GM19043 (cell line): ENCODE measurements around the gene NME9.

Experiments
- ATAC-seq: cut with Tn5 transposase; IDR thresholded peaks from one replicate; pipeline ENCODE4 v1.9.1; 2021; ENCODE audit warnings: low read depth; ENCODE audit not compliant: unreplicated experiment

The NME9 gene

DNA sequence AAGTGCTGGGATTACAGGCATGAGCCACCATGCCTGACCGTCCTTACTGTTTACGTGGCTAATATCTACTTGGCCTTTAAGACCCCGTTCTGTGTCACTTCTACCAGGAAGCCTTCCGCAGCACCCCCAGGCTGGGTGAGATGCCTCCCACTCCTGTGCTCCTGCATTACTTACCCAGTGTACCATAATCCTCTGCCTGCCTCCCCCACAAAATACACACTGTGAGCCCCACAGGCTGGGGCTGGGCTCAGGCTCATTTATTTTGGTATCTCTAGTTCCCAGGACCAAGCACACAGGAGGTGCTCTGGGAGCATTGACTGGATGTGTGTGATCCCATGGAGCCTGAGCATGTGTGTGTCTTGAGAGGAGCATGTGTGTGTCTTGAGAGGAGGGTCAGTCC lies 33.7 kb upstream of the NME9 start:
- ATAC-seq = no peak

DNA sequence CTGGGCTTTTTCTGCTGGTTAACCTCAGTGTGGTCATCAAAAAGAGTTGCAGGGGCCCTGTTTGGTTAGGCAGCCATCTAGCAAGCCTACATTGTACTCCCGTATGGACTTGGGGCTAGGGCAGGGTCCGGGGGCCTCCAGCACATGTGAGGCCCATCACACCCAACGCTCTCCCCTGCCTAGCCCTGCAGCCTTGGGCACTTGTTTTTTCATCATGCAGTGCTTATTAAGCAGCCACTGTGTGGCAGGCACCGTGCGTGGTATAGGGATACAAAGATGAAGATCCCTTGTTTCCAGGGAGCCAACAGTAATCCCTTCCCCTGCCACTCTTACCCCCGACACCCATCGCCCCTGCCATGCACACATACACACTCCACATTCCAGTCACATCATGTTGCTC lies 32.9 kb upstream of the NME9 start:
- no peak for ATAC-seq

- ATAC-seq = no peak
These were observed 31.9 kb upstream of the NME9 start for GRCh38 chr3:138361561-138361971.

DNA sequence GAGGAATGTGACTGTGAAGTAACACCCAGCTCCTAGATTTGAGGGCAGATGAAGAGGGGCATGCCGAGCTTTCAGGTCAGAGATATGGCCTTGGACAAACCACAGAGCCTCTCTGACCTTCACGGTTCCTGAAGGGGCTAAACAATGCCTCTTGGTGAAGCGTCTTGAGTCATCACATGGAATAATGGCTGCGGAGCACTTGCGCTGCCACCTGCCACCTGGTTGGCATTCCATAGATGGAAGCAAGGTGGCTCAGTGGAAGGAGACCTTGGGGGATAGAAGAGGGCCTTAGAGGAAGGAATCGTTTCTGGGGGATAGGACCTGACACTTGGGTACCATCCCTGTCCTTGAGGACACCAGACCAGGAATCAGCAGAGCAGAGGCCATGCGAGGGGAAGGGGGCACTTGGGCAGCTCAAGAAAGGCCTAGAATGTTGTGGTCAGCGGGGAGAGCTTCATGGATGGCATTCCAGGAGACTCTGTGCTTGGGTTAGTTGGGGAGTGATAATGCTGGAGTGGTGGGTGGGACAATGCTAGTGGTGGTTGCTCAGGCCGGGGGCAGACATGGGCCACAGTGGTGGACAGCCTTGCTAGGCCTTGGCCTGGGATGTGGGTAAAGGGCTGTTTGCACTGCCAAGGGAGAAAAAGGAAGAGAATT lies 31.3 kb upstream of the NME9 start:
- ATAC-seq = no peak

DNA sequence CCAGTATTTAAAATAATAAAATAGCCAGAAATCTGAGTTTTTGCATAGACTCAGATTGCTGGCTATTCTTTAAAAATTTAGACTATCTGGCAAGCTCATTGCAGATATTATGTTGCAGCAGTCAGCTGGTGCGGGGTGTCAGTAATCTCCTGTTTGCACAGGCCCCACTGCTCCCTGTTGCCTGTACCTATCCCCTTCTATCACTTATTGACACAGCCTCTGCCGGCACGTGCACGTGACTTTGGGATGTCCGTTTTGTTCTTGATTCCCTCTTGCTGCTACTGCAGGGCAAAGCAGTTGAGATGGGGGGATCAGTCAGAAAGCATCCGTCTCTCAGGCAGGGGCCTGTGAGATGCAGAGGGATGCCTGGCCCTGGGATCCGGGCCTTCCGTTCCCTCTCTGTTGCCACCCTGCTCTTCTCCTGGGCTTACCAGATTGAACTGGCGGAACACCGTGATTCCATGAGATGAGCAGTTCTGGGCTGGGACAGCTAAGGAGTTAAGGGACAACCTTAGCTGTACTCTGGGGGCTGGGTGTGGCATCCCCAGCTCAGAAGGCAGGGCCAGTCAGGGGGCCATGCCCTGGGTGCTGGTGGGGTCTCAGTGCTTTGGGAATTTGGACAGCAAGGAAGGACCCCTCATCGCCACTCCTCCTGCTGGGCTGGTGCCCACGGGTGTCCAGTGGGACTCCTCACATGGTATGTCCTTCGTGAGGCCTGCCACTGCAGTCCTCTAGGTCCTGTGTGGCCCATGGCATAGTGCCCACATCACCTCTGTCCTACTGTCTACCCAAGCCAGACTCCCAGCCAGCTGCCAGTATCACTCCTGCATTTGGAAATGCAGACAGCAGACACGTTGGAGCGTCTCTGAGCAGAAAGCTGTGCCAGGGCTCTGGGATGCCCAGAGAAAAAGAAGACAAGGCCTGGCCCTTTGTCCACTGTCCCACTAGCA lies 30.5 kb upstream of the NME9 start:
- no peak for ATAC-seq

- ATAC-seq = no peak
These were observed 29.7 kb upstream of the NME9 start for GRCh38 chr3:138359148-138359918.

- ATAC-seq = no peak
These were observed 27.2 kb upstream of the NME9 start for GRCh38 chr3:138356730-138357405.

GRCh38 chr3:138355071-138355470 lies 25.4 kb upstream of the NME9 start:
- no peak for ATAC-seq

DNA sequence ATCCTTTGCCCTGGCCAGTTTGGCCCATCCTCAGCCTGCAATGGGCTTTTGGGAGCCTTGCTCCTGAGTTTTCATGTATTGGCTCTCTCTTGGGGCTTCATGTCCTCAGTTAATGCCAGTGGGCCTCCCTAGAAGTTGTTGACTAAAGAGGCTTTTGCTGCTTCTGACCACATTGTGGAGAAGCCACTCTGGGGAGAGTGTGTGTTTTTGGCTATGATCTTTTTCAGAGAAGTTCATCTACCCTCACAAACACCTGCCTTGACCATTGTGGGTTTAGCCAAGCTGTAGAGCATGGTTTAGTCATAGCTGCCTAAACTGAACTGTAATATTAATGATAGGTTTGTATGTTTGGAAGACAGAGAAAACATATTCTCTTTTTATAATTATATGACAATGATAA lies 24.7 kb upstream of the NME9 start:
- no peak for ATAC-seq

DNA sequence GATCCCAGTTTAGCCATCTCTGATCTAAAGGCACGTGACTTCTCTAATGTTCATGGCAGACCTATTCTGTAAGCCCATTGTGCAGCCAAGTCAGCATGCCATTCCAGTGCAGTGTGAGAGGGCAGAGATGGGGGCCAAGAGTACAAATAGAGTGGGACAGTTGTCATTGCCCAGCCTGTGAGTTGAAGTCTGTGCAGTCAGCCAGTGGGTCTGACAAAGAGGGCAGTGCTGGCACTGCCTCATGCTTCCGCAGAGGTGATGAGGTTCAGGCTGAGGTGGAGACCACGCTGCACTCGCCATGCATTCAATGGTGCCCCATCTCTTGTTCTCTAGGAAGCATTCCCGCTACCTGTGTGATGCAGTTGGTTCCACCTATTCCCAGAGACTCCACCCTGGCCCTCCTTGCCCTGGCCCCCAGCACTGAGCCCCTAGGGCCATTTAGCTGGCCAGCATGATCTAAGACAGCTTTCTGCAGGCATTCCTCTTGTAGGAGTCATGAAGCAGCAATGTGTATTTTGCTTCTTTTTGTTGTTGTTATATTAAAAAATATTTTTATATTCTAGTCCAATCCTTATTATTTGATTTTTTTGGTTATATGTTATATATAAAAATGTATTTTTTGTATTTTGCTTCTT lies 22.4 kb upstream of the NME9 start:
- ATAC-seq = no peak

DNA sequence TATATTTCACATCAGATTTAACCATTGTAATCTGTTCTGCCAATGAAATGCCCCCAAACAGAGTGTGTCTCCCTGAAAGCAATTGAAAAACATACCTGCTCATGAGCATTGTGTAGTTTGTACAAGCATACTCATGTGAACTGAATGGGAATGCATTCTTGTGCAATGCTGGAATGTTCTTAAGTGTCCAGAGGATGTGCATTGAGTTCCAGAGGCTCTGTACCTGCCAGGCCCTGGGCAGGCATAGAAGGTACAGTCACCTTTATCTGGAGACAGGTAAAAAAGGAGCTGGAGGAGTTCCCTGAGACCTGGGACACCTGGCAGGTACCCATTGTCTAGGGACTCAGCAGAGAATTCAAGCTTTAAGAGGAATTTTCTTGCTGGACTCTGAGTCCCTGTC lies 21.5 kb upstream of the NME9 start:
- ATAC-seq = no peak

- no peak for ATAC-seq
These were observed 20.4 kb upstream of the NME9 start for GRCh38 chr3:138349926-138350665.

DNA sequence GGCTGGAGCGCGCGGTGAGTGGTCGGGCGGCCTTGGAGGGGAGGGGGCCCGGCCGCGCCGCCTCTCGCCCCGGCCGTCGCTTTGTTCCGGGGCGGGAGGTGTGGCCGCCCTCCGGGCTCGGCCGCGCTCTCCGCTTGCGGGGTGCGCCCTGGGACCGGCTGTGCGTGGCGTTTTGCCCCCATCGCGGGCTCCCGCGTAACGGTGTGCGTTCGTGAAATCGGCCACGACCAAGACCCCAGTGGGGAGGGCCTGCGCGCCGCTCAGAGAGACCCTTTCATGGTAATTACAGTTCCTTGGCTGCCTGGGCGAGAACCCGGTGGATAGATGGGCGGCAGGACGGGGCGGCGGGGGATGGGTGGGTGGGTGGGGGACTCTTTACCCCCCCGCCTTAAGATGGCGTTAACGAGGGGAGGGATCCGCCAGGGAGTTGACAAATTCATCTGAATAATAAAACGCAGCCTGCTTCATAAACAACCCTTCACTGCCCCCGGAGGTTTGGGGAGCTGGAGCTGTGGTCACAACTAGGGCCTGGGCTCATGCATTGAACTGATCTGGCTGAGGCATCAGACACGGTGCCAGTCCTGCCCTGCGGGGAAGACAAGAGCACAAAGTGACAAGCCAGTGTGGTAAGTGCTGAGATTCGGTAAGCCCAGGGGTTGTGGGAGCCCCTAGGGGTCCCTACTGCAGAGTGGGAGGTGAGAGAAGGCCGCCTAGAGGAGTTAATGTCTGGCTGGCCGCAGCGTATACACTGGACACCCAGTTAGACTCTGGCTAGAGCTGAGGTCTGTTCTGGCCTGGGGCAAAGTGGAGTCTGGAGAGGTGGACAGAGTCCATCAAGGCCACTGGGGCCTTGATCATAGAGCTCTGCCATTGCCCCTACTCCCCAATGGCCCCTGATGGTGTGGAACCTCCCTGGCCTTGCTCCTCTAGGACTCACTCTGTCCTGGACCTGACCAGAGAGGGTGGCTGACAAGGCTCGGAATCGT lies 19.4 kb upstream of the NME9 start:
- ATAC-seq = no peak

GRCh38 chr3:138347960-138348753 lies 18.5 kb upstream of the NME9 start, which contains the start of gene MRAS:
Gene MRAS, plus strand, starts transcription at chr3:138348579. Its CDS starts 24,305 bp downstream, at chr3:138372884.
- no peak for ATAC-seq

DNA sequence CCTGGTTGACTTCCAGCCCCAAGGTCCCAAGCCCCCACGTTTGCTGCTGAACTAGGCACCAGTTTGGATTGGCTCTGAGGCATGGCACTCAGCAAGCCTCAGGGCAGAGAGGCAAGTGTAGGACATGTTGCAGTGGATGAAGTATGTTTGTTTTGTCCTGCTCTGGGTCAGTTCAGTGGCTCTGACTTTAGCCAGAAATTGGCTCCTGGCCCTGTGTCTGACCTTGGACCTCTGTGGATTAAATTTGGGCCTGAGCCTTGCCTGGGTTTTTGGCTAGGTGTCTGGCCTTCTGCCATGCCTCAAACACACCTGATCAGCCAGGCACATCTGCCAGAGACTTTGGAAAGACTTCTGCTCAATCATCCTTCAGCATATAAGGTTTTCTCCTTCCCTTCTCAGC lies 15.1 kb upstream of the NME9 start:
- no peak for ATAC-seq

DNA sequence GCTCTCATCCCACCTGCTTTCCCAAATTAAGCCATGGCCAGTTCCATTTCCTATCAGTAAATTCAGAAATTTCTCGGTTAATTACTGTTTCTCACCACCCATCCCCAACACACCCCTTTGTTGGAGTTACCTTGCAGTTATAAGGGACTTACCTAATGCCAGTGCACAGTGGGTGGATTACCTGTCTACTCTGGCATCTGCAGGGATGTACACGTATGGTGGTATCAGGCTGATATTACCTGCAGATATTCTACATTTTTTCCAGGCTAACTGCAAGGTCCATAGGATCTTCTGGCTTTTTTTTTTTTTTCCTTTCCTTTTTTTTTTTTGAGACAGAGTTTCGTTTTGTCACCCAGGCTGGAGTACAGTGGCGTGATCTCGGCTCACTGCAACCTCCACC lies 10.9 kb upstream of the NME9 start:
- no peak for ATAC-seq

DNA sequence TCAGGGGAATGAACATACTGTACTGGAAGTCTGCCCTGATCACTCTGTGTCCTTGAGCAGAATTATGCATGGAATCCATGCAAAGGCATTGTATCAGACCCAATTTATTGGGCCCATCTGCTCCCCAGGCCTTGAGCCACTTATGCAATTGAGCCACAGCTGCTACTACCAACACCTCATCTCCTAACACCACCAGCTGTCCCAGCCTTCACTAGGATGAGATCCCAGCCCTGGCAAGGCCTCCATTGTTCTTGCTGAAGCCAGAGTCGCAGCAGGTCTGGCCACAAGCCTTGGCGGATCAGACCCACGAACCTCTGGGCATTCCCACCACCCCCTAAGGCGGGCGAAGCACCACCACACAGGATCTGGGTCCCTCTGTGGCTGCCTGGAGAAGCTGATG lies 9.2 kb upstream of the NME9 start:
- ATAC-seq = no peak
